CD8-positive, alpha-beta memory T cell (primary cell): Measurements from ENCODE around the gene RMI2. TPM values are rescaled to one million over a fixed set of nuclear protein-coding genes. Genes with fewer than 3 reads are reported as not detected.
A peak's percentile ranks its signal among the peaks of the same experiment; 100 is the strongest.

Source experiments
- CTCF ChIA-PET: fragments of 350-600 bp; sonication (Branson Sonifier 250); formaldehyde crosslinking; loops from one replicate; lab custom pipeline; 2021; ENCODE audit warnings: antibody characterized with exemption; lab: Charles Lee
- POLR2A ChIA-PET: fragments of 350-600 bp; sonication (Branson Sonifier 250); formaldehyde crosslinking; loops from one replicate; lab custom pipeline; 2021; ENCODE audit warnings: antibody characterized with exemption; lab: Charles Lee
- DNase-seq, 5 donors: peaks; one replicate each; pipeline versions ENCODE4 v3.0.0 to v3.0.0-alpha.2; 2020 to 2022; ENCODE audit warnings: mixed read lengths in 1 of 5
- H3K27ac ChIP-seq: one replicate; pipeline ENCODE4 v1.7.0; 2013; ENCODE audit warnings: low read depth, mild to moderate bottlenecking, low read length, moderate library complexity
- H3K27me3 ChIP-seq: 2 replicates; pipeline ENCODE4 v1.7.0; 2013; ENCODE audit warnings: low read length, mild to moderate bottlenecking; ENCODE audit not compliant: insufficient read depth, poor library complexity, severe bottlenecking
- H3K36me3 ChIP-seq: 2 replicates; pipeline ENCODE4 v1.7.0; 2013; ENCODE audit warnings: mild to moderate bottlenecking, low read length, moderate library complexity; ENCODE audit not compliant: insufficient read depth
- H3K4me1 ChIP-seq: 2 replicates; pipeline ENCODE4 v1.7.0; 2013; ENCODE audit warnings: mild to moderate bottlenecking, low read length, moderate library complexity; ENCODE audit not compliant: insufficient read depth
- H3K4me3 ChIP-seq: 2 replicates; pipeline ENCODE4 v1.7.0; 2013; ENCODE audit warnings: mild to moderate bottlenecking, low read length
- H3K9me3 ChIP-seq: 2 replicates; pipeline ENCODE4 v1.7.0; 2013; ENCODE audit warnings: mild to moderate bottlenecking, low read length
- H3K27ac Mint-ChIP-seq, 8 donors: one replicate each; pipeline ENCODE4 v1.8.0; 2020 to 2021; ENCODE audit warnings: mixed read lengths in 8 of 8, mild to moderate bottlenecking in 6 of 8, inconsistent platforms in 3 of 8, moderate library complexity in 3 of 8
- H3K27me3 Mint-ChIP-seq, 2 donors: one replicate each; pipeline ENCODE4 v1.8.0; 2020 to 2021; ENCODE audit warnings: mixed read lengths in 2 of 2, mild to moderate bottlenecking in 1 of 2, moderate library complexity in 1 of 2
- H3K36me3 Mint-ChIP-seq, 3 donors: one replicate each; pipeline ENCODE4 v1.8.0; 2020 to 2021; ENCODE audit warnings: mixed read lengths in 3 of 3, inconsistent platforms in 1 of 3, mild to moderate bottlenecking in 1 of 3
- H3K4me1 Mint-ChIP-seq, 3 donors: one replicate each; pipeline ENCODE4 v1.8.0; 2020 to 2021; ENCODE audit warnings: mixed read lengths in 3 of 3, inconsistent platforms in 1 of 3, mild to moderate bottlenecking in 1 of 3
- H3K4me3 Mint-ChIP-seq, 7 donors: one replicate each; pipeline ENCODE4 v1.8.0; 2020 to 2021; ENCODE audit warnings: mixed read lengths in 7 of 7, mild to moderate bottlenecking in 6 of 7, moderate library complexity in 4 of 7, inconsistent platforms in 2 of 7
- H3K9me3 Mint-ChIP-seq, 5 donors: one replicate each; pipeline ENCODE4 v1.8.0; 2020 to 2022; ENCODE audit warnings: mixed read lengths in 5 of 5, mild to moderate bottlenecking in 3 of 5, moderate library complexity in 2 of 5, inconsistent platforms in 1 of 5
- polyA plus RNA-seq: library from polyadenylated mRNA; unstranded; fragments of 300-500 nt; fragmentation: Illumina TruSeq; gene quantifications from one replicate; pipeline ENCODE4 v1.2.3, GENCODE V29; 2021
- total RNA-seq, 2 experiments: library from RNA; stranded (reverse); gene quantifications; one replicate each; pipeline ENCODE4 v1.2.3, GENCODE V29; 2021

The RMI2 gene
- total and polyA plus RNA-seq, 3 experiments from 2014 or later = 1.1 to 38.3 (median 37.0) TPM

GRCh38 chr16:11384956-11385586 is 39.8 kb downstream of the RMI2 start:
- DNase-seq = no peak
- Mint-ChIP-seq H3K36me3 (peaks cover 2 to 12% (median 6%) of the 10 kb centered on the region in 3 donors), H3K4me1 (peaks cover 0 to 6% (median 3%) of the 10 kb centered on the region in 3 donors), H3K9me3 (no peaks in the 10 kb centered on the region), H3K27ac (no peak overlapping the region), H3K27me3 (peaks cover 4 to 5% of the 10 kb centered on the region in 2 donors), H3K4me3 (no peak overlapping the region)
- Histone ChIP-seq H3K27me3 (no peaks in the 10 kb centered on the region), H3K9me3 (no peaks in the 10 kb centered on the region), H3K27ac (no peak overlapping the region), H3K4me1 (no peaks in the 10 kb centered on the region), H3K36me3 (no peaks in the 10 kb centered on the region), H3K4me3 (no peak overlapping the region)
- CTCF ChIA-PET = no interaction called here
- POLR2A ChIA-PET = no interaction called here

DNA sequence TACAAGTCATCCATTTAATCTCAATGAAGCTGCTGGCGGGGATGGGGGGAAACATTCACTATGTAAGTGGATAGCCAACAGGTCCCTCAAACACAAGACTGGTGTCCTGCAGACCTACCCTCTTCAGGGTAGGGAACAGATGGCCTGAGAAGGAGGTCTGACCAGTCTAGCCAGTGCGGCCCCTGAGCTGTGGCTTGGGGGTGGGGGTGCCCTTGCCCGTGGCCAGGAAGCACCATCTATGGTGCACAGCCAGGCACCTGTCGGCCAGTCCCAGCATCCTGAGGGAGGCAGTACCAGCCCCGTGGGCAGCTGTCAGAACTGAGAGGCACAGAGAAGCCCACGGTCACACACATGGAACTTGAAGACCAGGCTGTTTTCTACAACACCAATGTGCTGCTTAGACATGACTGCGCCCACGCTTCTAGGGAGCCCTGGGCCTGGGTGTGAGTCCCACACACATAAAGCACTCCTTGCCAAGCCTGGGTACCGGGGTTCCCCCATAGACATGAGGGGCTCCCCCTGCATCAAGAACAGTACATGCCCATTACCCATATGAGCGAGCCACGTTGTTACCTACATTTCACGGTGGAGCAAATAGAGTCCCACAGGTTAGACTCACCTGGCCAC is 40.9 kb downstream of the RMI2 start:
- peaks cover 4 to 5% of the 10 kb centered on the region in 2 donors for H3K27me3 Mint-ChIP-seq
- Histone ChIP-seq H3K27me3 (no peaks in the 10 kb centered on the region), H3K4me1 (no peaks in the 10 kb centered on the region), H3K36me3 (no peaks in the 10 kb centered on the region), H3K27ac (no peak overlapping the region), H3K4me3 (no peak overlapping the region), H3K9me3 (no peaks in the 10 kb centered on the region)
- H3K36me3 Mint-ChIP-seq = peaks cover 2 to 11% (median 6%) of the 10 kb centered on the region in 3 donors
- ChIA-PET POLR2A (interaction anchor here (0.7 kb wide), 1 partner anchor 37 kb away, joined by 3 read pairs; no protein-coding TSS in a partner anchor), CTCF (interaction anchor here (2.1 kb wide), 1 partner anchor 10 kb away, joined by 10 read pairs; no protein-coding TSS in a partner anchor)
- no peak overlapping the region for H3K27ac Mint-ChIP-seq
- H3K9me3 Mint-ChIP-seq = no peaks in the 10 kb centered on the region
- H3K4me1 Mint-ChIP-seq = no peaks in the 10 kb centered on the region
- no peak for DNase-seq
- no peak overlapping the region for H3K4me3 Mint-ChIP-seq

GRCh38 chr16:11386791-11387546 is 41.7 kb downstream of the RMI2 start:
- POLR2A ChIA-PET = no interaction called here
- no peak for DNase-seq

DNA sequence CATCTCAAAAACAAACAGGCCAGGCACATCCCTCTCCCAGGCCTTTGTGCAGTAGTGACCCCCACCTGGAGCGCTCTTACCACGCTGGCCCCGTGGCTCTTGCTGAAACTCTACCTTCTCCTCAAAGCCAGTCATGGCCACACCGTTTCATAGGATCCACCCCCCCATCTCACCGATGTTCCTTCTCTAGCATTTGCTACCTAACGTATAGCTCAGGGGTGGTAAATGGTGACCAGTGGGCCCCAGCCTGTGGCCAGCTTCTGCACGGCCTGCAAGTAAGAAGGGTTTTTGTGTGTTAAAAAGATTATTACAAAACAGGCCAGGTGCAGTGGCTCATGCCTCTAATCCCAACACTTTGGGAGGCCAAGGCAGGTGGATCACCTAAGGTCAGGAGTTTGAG is 43.8 kb downstream of the RMI2 start:
- POLR2A ChIA-PET = no interaction called here
- H3K27me3 ChIP-seq = no peaks in the 10 kb centered on the region
- Mint-ChIP-seq H3K27me3 (peaks cover 4 to 5% of the 10 kb centered on the region in 2 donors), H3K4me1 (no peaks in the 10 kb centered on the region), H3K4me3 (no peak overlapping the region), H3K27ac (no peak overlapping the region), H3K9me3 (no peaks in the 10 kb centered on the region), H3K36me3 (peaks cover 0 to 1% (median 0%) of the 10 kb centered on the region in 3 donors)
- DNase-seq = no peak
- no peaks in the 10 kb centered on the region for H3K36me3 ChIP-seq
- no peaks in the 10 kb centered on the region for H3K4me1 ChIP-seq
- H3K4me3 ChIP-seq = no peak overlapping the region
- no peaks in the 10 kb centered on the region for H3K9me3 ChIP-seq
- CTCF ChIA-PET = interaction anchor here (2.4 kb wide), 1 partner anchor 19 kb away, joined by 7 read pairs; no protein-coding TSS in a partner anchor
- H3K27ac ChIP-seq = no peak overlapping the region

More at GRCh38 chr16:11386791-11387546, 41.7 kb downstream of the RMI2 start:
- no peak overlapping the region for H3K27ac ChIP-seq
- H3K9me3 Mint-ChIP-seq = no peaks in the 10 kb centered on the region
- no peaks in the 10 kb centered on the region for H3K36me3 ChIP-seq
- no peaks in the 10 kb centered on the region for H3K9me3 ChIP-seq
- H3K36me3 Mint-ChIP-seq = peaks cover 1 to 7% (median 2%) of the 10 kb centered on the region in 3 donors
- CTCF ChIA-PET = interaction anchor here (1.2 to 2.1 kb wide), 2 partner anchors 8 to 10 kb away, joined by 3 to 10 read pairs; no protein-coding TSS in a partner anchor
- H3K4me1 ChIP-seq = no peaks in the 10 kb centered on the region
- no peak overlapping the region for H3K4me3 ChIP-seq
- H3K4me3 Mint-ChIP-seq = no peak overlapping the region
- no peaks in the 10 kb centered on the region for H3K27me3 ChIP-seq
- no peak overlapping the region for H3K27ac Mint-ChIP-seq
- H3K27me3 Mint-ChIP-seq = peaks cover 4 to 5% of the 10 kb centered on the region in 2 donors
- H3K4me1 Mint-ChIP-seq = no peaks in the 10 kb centered on the region

- Mint-ChIP-seq H3K27ac (peak overlapping the region in 2 of 8 donors; percentile 43 to 63), H3K36me3 (peaks cover 0 to 1% (median 0%) of the 10 kb centered on the region in 3 donors), H3K4me3 (no peak overlapping the region), H3K27me3 (peaks cover 3 to 4% of the 10 kb centered on the region in 2 donors), H3K9me3 (no peaks in the 10 kb centered on the region), H3K4me1 (no peaks in the 10 kb centered on the region)
- H3K27me3 ChIP-seq = no peaks in the 10 kb centered on the region
- no peaks in the 10 kb centered on the region for H3K9me3 ChIP-seq
- H3K4me3 ChIP-seq = no peak overlapping the region
- ChIA-PET POLR2A (no interaction called here), CTCF (interaction anchor here (2.4 kb wide), 1 partner anchor 18 kb away, joined by 7 read pairs; no protein-coding TSS in a partner anchor)
- no peaks in the 10 kb centered on the region for H3K36me3 ChIP-seq
- H3K27ac ChIP-seq = no peak overlapping the region
- DNase-seq = no peak
- H3K4me1 ChIP-seq = no peaks in the 10 kb centered on the region
These were observed 44.6 kb downstream of the RMI2 start for GRCh38 chr16:11389631-11390565.

GRCh38 chr16:11390573-11391495 is 45.6 kb downstream of the RMI2 start:
- H3K27ac Mint-ChIP-seq = peak overlapping the region in 2 of 8 donors; percentile 28 to 58
- H3K9me3 ChIP-seq = no peaks in the 10 kb centered on the region
- peaks cover 3 to 4% of the 10 kb centered on the region in 2 donors for H3K27me3 Mint-ChIP-seq
- ChIA-PET POLR2A (no interaction called here), CTCF (no interaction called here)
- no peaks in the 10 kb centered on the region for H3K9me3 Mint-ChIP-seq
- H3K36me3 Mint-ChIP-seq = peaks cover 0 to 1% (median 0%) of the 10 kb centered on the region in 3 donors
- no peak overlapping the region for H3K27ac ChIP-seq
- H3K4me3 Mint-ChIP-seq = peak overlapping the region in 1 of 7 donors; percentile 57
- H3K4me3 ChIP-seq = no peak overlapping the region
- no peaks in the 10 kb centered on the region for H3K36me3 ChIP-seq
- H3K27me3 ChIP-seq = no peaks in the 10 kb centered on the region
- no peaks in the 10 kb centered on the region for H3K4me1 Mint-ChIP-seq
- no peaks in the 10 kb centered on the region for H3K4me1 ChIP-seq
- DNase-seq = no peak
